ENCODE measurements around the gene TMEM218. TPM values are rescaled to one million over a fixed set of nuclear protein-coding genes. Genes with fewer than 3 reads are reported as not detected.

The TMEM218 gene
- 16.4 and 20.5 TPM in 2 replicates for total RNA-seq (2021)
- percentile 60 among the genes with signal in this experiment for Bru-seq, nascent RNA
- percentile 56 among the genes with signal in this experiment for BruChase-seq, experiment 1, labeled RNA remaining after a 2-hour chase
- BruChase-seq, experiment 2, labeled RNA remaining after a 6-hour chase, result percentile 57 among the genes with signal in this experiment
- long read RNA-seq, full-length matches to known transcripts, result 3 of 41 reads
- long read RNA-seq, partial matches to known transcripts, result 1 of 41 reads
- long read RNA-seq, other reads (novel, unspliced or antisense), result 37 of 41 reads

DNA sequence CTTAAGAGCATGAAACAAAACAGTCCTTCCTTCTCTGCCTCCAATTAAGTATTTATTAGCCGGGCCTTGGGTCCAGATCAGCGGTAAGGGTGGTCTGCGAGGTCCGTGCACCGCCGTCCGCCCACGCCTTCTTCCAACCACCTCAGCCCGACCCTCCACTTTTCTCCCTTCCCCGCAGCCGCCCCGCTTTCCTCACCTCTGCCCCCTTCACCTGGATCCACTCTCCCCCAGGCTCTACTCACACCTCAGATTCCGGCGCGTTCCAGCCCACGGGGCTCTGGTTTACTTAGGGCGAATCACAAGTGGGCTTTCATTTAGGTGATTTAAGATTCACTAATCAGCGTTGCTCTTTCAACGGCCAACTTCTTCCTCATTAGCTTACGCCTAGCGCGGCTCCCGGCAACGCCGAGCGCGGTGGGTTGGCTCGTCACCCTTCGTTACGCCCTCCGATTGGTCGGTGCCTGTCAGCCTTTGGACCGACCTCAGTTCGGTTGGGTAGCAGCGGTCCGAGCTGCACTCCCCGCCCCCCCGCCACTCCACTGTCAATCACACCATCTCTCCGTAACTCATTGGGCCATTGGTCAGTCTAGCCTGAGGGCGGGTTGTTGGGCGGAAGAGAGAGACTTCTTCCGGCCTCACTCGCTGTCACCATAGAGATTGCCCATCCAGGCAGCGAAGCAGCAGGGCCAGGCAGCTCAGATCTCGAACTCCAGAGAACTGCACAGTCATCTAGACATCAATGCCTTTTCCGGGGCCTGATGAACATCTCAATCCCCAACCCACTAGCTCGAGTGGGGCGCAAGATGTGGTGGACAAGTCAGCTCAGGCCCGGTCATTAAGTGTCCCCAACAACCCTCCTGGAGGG lies at the start of gene TMEM218:
Gene TMEM218 (minus strand): TSS at position 284 of the 865 bp plus-strand sequence. CDS start 9,385 bp downstream, outside the sequence.
- Histone ChIP-seq H3F3A (ENCODE audit: insufficient read depth, low read depth) (peaks cover 9% of the 10 kb centered on the region; the same call in 1 of the 2 replicates), H3K9me2 (ENCODE audit: insufficient read depth) (no peaks in the 10 kb centered on the region), H3K27ac (peak within 1 kb of the TSS; percentile 41), H2AFZ (peak within 1 kb of the TSS; percentile 97), H3K36me3 (ENCODE audit: low read depth) (no peaks in the 10 kb centered on the region), H4K20me1 (ENCODE audit: insufficient read depth) (no peaks in the 10 kb centered on the region), H3K79me2 (ENCODE audit: low read depth) (peaks cover 12% of the 10 kb centered on the region; the same call in 1 of the 2 replicates), H3K4me2 (peak within 1 kb of the TSS; percentile 85), H3K4me1 (replicated peaks; ENCODE audit: insufficient read depth) (peaks cover 12% of the 10 kb centered on the region; the same call in 1 of the 2 replicates), H3K27me3 (ENCODE audit: insufficient read depth, low read depth) (no peaks in the 10 kb centered on the region), H3K9me3 (ENCODE audit: insufficient read depth, low read depth) (no peaks in the 10 kb centered on the region; the same call in 1 of the 2 replicates), H3K4me3 (peak within 1 kb of the TSS; percentile 89)
- intact Hi-C loops (cut with micrococcal nuclease; ENCODE audit: unreplicated experiment), result loop anchor here (1.0 to 2.0 kb wide), 3 partner anchors 21 to 157 kb away; partner anchors contain the start of gene CCDC15
- no peak for TF ChIP-seq EZH2 (IDR thresholded peaks at IDR 0.05; ENCODE audit: low read depth)
- TF ChIP-seq, protein P1, sequence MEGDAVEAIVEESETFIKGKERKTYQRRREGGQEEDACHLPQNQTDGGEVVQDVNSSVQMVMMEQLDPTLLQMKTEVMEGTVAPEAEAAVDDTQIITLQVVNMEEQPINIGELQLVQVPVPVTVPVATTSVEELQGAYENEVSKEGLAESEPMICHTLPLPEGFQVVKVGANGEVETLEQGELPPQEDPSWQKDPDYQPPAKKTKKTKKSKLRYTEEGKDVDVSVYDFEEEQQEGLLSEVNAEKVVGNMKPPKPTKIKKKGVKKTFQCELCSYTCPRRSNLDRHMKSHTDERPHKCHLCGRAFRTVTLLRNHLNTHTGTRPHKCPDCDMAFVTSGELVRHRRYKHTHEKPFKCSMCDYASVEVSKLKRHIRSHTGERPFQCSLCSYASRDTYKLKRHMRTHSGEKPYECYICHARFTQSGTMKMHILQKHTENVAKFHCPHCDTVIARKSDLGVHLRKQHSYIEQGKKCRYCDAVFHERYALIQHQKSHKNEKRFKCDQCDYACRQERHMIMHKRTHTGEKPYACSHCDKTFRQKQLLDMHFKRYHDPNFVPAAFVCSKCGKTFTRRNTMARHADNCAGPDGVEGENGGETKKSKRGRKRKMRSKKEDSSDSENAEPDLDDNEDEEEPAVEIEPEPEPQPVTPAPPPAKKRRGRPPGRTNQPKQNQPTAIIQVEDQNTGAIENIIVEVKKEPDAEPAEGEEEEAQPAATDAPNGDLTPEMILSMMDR (conservative IDR thresholded peaks at IDR 0.05), result no peak
- peak; percentile 95 to 98 for DNase-seq
- POLR2A ChIA-PET (ENCODE audit: unreplicated experiment), result interaction anchor here (0.6 to 1.1 kb wide), 6 partner anchors 21 to 158 kb away, joined by 4 to 11 read pairs (median 4); partner anchors contain the start of gene CCDC15
- BruUV-seq (replicated peaks), result no TSS peak
- CTCF ChIA-PET, result interaction anchor here (1.0 kb wide), 1 partner anchor 13 kb away, joined by 3 read pairs; no protein-coding TSS in a partner anchor

DNA sequence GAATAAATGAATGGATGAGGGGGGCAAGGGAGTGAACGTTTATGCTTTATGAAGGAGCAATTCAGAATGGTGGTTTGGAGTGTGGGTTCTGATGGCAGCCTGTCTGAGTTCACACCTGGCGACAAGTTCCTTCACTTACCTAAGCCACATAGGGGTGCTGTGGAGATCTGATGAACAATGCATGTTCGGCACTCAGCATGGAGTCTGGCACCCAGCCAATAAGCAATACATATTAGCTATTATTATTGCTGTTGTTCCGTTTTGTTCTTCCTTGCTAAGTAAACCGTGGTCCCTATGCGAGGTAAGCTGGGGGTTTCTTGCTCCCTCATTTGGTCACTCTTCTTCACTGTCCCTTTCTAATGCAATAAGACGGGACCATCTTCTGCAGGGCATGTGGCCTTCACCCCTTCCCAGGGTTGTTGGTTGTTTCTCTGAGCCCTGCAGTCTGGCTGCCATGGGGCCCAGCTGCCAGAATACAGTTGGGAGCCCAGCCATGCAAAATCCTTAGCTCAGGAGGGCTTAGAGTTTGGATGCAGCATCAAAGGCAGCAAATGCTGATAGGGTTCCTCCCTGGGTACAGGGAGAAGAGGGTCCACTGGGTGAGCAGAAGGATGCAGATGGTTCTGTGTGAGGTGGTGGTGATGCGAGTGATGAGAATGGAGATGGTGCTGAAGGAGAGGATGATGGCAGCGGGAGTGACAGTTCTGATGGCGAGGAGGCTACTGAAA lies 46.7 kb upstream of the TMEM218 start:
- Histone ChIP-seq H3K36me3 (ENCODE audit: low read depth) (no peaks in the 10 kb centered on the region), H3K27me3 (ENCODE audit: insufficient read depth, low read depth) (no peaks in the 10 kb centered on the region; the same call in none of the 2 replicates), H4K20me1 (ENCODE audit: insufficient read depth) (no peaks in the 10 kb centered on the region), H3K9me2 (ENCODE audit: insufficient read depth) (no peaks in the 10 kb centered on the region), H3F3A (ENCODE audit: insufficient read depth, low read depth) (no peaks in the 10 kb centered on the region), H3K4me1 (replicated peaks; ENCODE audit: insufficient read depth) (no peaks in the 10 kb centered on the region), H2AFZ (no peak overlapping the region), H3K27ac (no peak overlapping the region), H3K79me2 (ENCODE audit: low read depth) (no peaks in the 10 kb centered on the region), H3K4me2 (no peak overlapping the region), H3K9me3 (ENCODE audit: insufficient read depth, low read depth) (no peaks in the 10 kb centered on the region), H3K4me3 (no peak overlapping the region)
- POLR2A ChIA-PET (ENCODE audit: unreplicated experiment), result no interaction called here
- BruUV-seq (replicated peaks), result no TSS peak
- DNase-seq, result no peak
- intact Hi-C loops (cut with micrococcal nuclease; ENCODE audit: unreplicated experiment), result no loop called here
- CTCF ChIA-PET, result no interaction called here
- TF ChIP-seq, protein P1 (conservative IDR thresholded peaks at IDR 0.05), result no peak
- TF ChIP-seq EZH2 (IDR thresholded peaks at IDR 0.05; ENCODE audit: low read depth), result no peak

Measured in PC-9 (cell line).